Lower leg skin (tissue), 3 donors: ENCODE data around the gene SLC28A3.

ENCODE experiments used
- CTCF ChIP-seq, 3 donors: fragments of 450-650 bp; IDR thresholded peaks; one replicate each; pipeline ENCODE4 v1.5.1; 2016; ENCODE audit warnings: antibody characterized with exemption in 3 of 3, mild to moderate bottlenecking in 3 of 3, moderate library complexity in 2 of 3
- POLR2A ChIP-seq, 2 donors: fragments of 450-650 bp; IDR thresholded peaks; one replicate each; pipeline ENCODE4 v1.6.1; 2016 to 2017; ENCODE audit warnings: antibody characterized with exemption in 2 of 2, mild to moderate bottlenecking in 1 of 2, moderate library complexity in 1 of 2

- TF ChIP-seq CTCF (IDR thresholded peaks at IDR 0.05): no peak
- TF ChIP-seq POLR2A (IDR thresholded peaks at IDR 0.05): no peak
Observed at GRCh38 chr9:84314306-84314705, 26.3 kb downstream of the SLC28A3 start.
